GM23338 (cell line): ENCODE data around the gene PLOD2.

Experiments used
- EZH2 ChIP-seq: fragments of 200-600 bp; sonication (generic); IDR thresholded peaks from one replicate; pipeline ENCODE4 v1.8.0; 2017; ENCODE audit warnings: antibody characterized with exemption, mild to moderate bottlenecking, low read depth; ENCODE audit not compliant: unreplicated experiment
- EZH2phosphoT487 ChIP-seq: fragments of 200-600 bp; sonication (generic); IDR thresholded peaks from one replicate; pipeline ENCODE4 v1.8.1; 2018; ENCODE audit warnings: antibody characterized with exemption; ENCODE audit not compliant: unreplicated experiment
- JUNB ChIP-seq: IDR thresholded peaks from one replicate; pipeline ENCODE4 v1.6.1; 2016; ENCODE audit warnings: antibody characterized with exemption; ENCODE audit not compliant: unreplicated experiment
- POLR2AphosphoS5 ChIP-seq: IDR thresholded peaks from 2 replicates; pipeline ENCODE4 v1.6.1; 2016; ENCODE audit warnings: antibody characterized with exemption, low read depth
- TF ChIP-seq, protein P1 (sequence below), 2 experiments: fragments of 200-600 bp in 1 of 2; sonication (generic) in 1 of 2; conservative IDR thresholded peaks; 2 replicates each; pipeline versions ENCODE4 v1.5.1 to v1.6.1; 2016 to 2017; ENCODE audit warnings: antibody characterized with exemption in 2 of 2, low read depth in 2 of 2, mild to moderate bottlenecking in 2 of 2, moderate library complexity in 1 of 2
- TF ChIP-seq, protein P2 (sequence below): IDR thresholded peaks from one replicate; pipeline ENCODE4 v1.6.1; 2018; ENCODE audit warnings: antibody characterized with exemption; ENCODE audit not compliant: unreplicated experiment

DNA sequence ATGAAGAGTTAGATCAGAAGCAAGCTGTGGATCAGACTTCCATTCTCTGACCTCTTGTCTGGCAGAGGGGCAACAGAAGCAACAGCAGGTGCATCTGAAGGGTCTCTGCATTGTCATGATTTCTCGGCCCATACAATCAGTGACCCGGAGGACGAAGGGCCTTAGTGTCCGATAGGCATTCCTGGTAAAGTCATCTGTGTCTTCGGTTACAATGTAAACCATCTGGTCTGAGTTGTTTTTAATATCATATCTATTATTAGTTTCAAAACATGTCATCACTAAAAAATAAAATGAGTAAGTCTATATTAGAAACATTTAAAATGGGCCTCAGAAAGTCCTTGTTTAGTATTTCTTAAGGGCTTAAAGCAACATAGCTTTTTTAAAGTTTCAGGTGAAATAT, 38.8 kb upstream of the PLOD2 start:
- TF ChIP-seq, protein P1, sequence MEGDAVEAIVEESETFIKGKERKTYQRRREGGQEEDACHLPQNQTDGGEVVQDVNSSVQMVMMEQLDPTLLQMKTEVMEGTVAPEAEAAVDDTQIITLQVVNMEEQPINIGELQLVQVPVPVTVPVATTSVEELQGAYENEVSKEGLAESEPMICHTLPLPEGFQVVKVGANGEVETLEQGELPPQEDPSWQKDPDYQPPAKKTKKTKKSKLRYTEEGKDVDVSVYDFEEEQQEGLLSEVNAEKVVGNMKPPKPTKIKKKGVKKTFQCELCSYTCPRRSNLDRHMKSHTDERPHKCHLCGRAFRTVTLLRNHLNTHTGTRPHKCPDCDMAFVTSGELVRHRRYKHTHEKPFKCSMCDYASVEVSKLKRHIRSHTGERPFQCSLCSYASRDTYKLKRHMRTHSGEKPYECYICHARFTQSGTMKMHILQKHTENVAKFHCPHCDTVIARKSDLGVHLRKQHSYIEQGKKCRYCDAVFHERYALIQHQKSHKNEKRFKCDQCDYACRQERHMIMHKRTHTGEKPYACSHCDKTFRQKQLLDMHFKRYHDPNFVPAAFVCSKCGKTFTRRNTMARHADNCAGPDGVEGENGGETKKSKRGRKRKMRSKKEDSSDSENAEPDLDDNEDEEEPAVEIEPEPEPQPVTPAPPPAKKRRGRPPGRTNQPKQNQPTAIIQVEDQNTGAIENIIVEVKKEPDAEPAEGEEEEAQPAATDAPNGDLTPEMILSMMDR (conservative IDR thresholded peaks at IDR 0.05; ENCODE audit: low read depth in 2 of 2), result no peak
- TF ChIP-seq, protein P2, sequence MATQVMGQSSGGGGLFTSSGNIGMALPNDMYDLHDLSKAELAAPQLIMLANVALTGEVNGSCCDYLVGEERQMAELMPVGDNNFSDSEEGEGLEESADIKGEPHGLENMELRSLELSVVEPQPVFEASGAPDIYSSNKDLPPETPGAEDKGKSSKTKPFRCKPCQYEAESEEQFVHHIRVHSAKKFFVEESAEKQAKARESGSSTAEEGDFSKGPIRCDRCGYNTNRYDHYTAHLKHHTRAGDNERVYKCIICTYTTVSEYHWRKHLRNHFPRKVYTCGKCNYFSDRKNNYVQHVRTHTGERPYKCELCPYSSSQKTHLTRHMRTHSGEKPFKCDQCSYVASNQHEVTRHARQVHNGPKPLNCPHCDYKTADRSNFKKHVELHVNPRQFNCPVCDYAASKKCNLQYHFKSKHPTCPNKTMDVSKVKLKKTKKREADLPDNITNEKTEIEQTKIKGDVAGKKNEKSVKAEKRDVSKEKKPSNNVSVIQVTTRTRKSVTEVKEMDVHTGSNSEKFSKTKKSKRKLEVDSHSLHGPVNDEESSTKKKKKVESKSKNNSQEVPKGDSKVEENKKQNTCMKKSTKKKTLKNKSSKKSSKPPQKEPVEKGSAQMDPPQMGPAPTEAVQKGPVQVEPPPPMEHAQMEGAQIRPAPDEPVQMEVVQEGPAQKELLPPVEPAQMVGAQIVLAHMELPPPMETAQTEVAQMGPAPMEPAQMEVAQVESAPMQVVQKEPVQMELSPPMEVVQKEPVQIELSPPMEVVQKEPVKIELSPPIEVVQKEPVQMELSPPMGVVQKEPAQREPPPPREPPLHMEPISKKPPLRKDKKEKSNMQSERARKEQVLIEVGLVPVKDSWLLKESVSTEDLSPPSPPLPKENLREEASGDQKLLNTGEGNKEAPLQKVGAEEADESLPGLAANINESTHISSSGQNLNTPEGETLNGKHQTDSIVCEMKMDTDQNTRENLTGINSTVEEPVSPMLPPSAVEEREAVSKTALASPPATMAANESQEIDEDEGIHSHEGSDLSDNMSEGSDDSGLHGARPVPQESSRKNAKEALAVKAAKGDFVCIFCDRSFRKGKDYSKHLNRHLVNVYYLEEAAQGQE, result no peak
- TF ChIP-seq POLR2AphosphoS5 (no peak), EZH2phosphoT487 (no peak), EZH2 (no peak), JUNB (no peak)
